ENCODE results near the gene HPSE2.

- TF ChIP-seq EZH2 (IDR thresholded peaks at IDR 0.05; ENCODE audit: low read depth, unreplicated experiment) (no peak), CTCF (conservative IDR thresholded peaks at IDR 0.05; ENCODE audit: low read depth in 2 of 2) (no peak), EZH2phosphoT487 (IDR thresholded peaks at IDR 0.05; ENCODE audit: unreplicated experiment) (no peak), CREB1 (CRISPR knock-in tag; IDR thresholded peaks at IDR 0.05; ENCODE audit: low read depth) (no peak), REST (IDR thresholded peaks at IDR 0.05; ENCODE audit: unreplicated experiment) (no peak), JUNB (IDR thresholded peaks at IDR 0.05; ENCODE audit: unreplicated experiment) (no peak), POLR2AphosphoS5 (IDR thresholded peaks at IDR 0.05; ENCODE audit: low read depth) (no peak), ETS1 (IDR thresholded peaks at IDR 0.05) (no peak)
These were observed 2.0 kb downstream of the HPSE2 start for GRCh38 chr10:99233689-99234037.

All from GM23338 (cell line).